AG04450 (cell line): ENCODE measurements around the gene LSS. TPM values are rescaled to one million over a fixed set of nuclear protein-coding genes. Genes with fewer than 3 reads are reported as not detected.

Experiments used
- CTCF ChIA-PET: fragments of 300-600, 350-600 bp; formaldehyde crosslinking; extraction: SDS; loops from one replicate; lab custom pipeline; 2022; ENCODE audit warnings: antibody characterized with exemption, inconsistent platforms; lab: Charles Lee
- POLR2A ChIA-PET: fragments of 350-600 bp; formaldehyde crosslinking; extraction: SDS; loops from one replicate; lab custom pipeline; 2021; ENCODE audit warnings: antibody characterized with exemption, inconsistent platforms; lab: Yijun Ruan, JAX
- DNase-seq: peaks from one replicate; pipeline ENCODE4 v3.0.0-alpha.2; 2011; ENCODE audit warnings: low read depth, low spot score
- H3K27ac ChIP-seq: one replicate; pipeline ENCODE4 v1.5.1; 2012; ENCODE audit warnings: low read depth, low read length, control low read depth
- H3K27me3 ChIP-seq: one replicate; pipeline ENCODE4 v1.6.0; 2012; ENCODE audit warnings: low read length; ENCODE audit not compliant: control insufficient read depth, insufficient read depth
- H3K4me3 ChIP-seq: 2 replicates; pipeline ENCODE4 v1.5.1; 2011; ENCODE audit warnings: mild to moderate bottlenecking, low read depth, low read length, control low read depth
- H3K9me3 ChIP-seq: 2 replicates; pipeline ENCODE4 v1.5.1; 2012; ENCODE audit warnings: low read length; ENCODE audit not compliant: control insufficient read depth, insufficient read depth
- CTCF ChIP-seq: IDR thresholded peaks from 2 replicates; pipeline ENCODE4 v1.5.1; 2011; ENCODE audit warnings: low read depth, low read length, control low read depth, inconsistent platforms
- polyA plus RNA-seq: library from polyadenylated mRNA; depleted of rRNA; stranded (reverse); fragments of >200 nt; gene quantifications from 2 replicates; pipeline ENCODE4 v1.2.3, GENCODE V29; 2011

The LSS gene
- polyA plus RNA-seq, 1 experiment: 49.0 TPM

GRCh38 chr21:46216132-46216747 lies 12.3 kb downstream of the LSS start:
- H3K4me3 ChIP-seq: no peak overlapping the region
- CTCF ChIA-PET: interaction anchor here (1.0 kb wide), 1 partner anchor 73 kb away, joined by 3 read pairs; no protein-coding TSS in a partner anchor

GRCh38 chr21:46215436-46216131 lies 13.0 kb downstream of the LSS start:
- CTCF ChIA-PET: interaction anchor here (0.5 to 1.0 kb wide), 2 partner anchors 68 to 72 kb away, joined by 3 to 10 read pairs; no protein-coding TSS in a partner anchor
- no peak for DNase-seq
- Histone ChIP-seq H3K27me3 (no peaks in the 10 kb centered on the region), H3K4me3 (no peak overlapping the region), H3K27ac (no peak overlapping the region), H3K9me3 (no peaks in the 10 kb centered on the region; the same call in 1 of the 2 replicates)
- POLR2A ChIA-PET: no interaction called here
- no peak for TF ChIP-seq CTCF

More at GRCh38 chr21:46216132-46216747, 12.3 kb downstream of the LSS start:
- Histone ChIP-seq H3K9me3 (no peaks in the 10 kb centered on the region; the same call in 1 of the 2 replicates), H3K27me3 (no peaks in the 10 kb centered on the region), H3K27ac (no peak overlapping the region)
- POLR2A ChIA-PET: no interaction called here
- no peak for DNase-seq
- no peak for TF ChIP-seq CTCF

GRCh38 chr21:46214478-46215340 lies 13.9 kb downstream of the LSS start:
- no peaks in the 10 kb centered on the region; the same call in 1 of the 2 replicates for H3K9me3 ChIP-seq
- no peak overlapping the region for H3K27ac ChIP-seq
- H3K27me3 ChIP-seq: no peaks in the 10 kb centered on the region
- CTCF ChIA-PET: interaction anchor here (0.5 to 1.0 kb wide), 2 partner anchors 67 to 72 kb away, joined by 3 to 10 read pairs; no protein-coding TSS in a partner anchor
- POLR2A ChIA-PET: interaction anchor here (0.6 kb wide), 1 partner anchor 128 kb away, joined by 3 read pairs; no protein-coding TSS in a partner anchor
- DNase-seq: no peak
- no peak overlapping the region for H3K4me3 ChIP-seq
- no peak for TF ChIP-seq CTCF

- POLR2A ChIA-PET: no interaction called here
These were observed 14.8 kb downstream of the LSS start for GRCh38 chr21:46213620-46214286.

More at GRCh38 chr21:46213620-46214286, 14.8 kb downstream of the LSS start:
- no peaks in the 10 kb centered on the region; the same call in 1 of the 2 replicates for H3K9me3 ChIP-seq
- no peaks in the 10 kb centered on the region for H3K27me3 ChIP-seq
- no peak overlapping the region for H3K4me3 ChIP-seq
- no peak for TF ChIP-seq CTCF
- no peak overlapping the region for H3K27ac ChIP-seq
- CTCF ChIA-PET: no interaction called here
- no peak for DNase-seq
